HUES64 (cell line): ENCODE data around the gene CAMK2B.

ENCODE experiments used
- H3K27ac ChIP-seq: 2 replicates; pipeline ENCODE4 v1.7.0; 2013; ENCODE audit warnings: low read depth, low read length, inconsistent platforms
- H3K27me3 ChIP-seq: 2 replicates; pipeline ENCODE4 v1.6.1; 2013; ENCODE audit warnings: mild to moderate bottlenecking, low read length; ENCODE audit not compliant: insufficient read depth
- H3K36me3 ChIP-seq: 2 replicates; pipeline ENCODE4 v1.6.1; 2013; ENCODE audit warnings: mild to moderate bottlenecking, low read length; ENCODE audit not compliant: insufficient read depth
- H3K4me1 ChIP-seq: 2 replicates; pipeline ENCODE4 v1.6.1; 2013; ENCODE audit warnings: mild to moderate bottlenecking, low read length, moderate library complexity; ENCODE audit not compliant: insufficient read depth
- H3K4me3 ChIP-seq: 2 replicates; pipeline ENCODE4 v1.5.1; 2013; ENCODE audit warnings: mild to moderate bottlenecking, low read length, moderate library complexity
- H3K9ac ChIP-seq: 2 replicates; pipeline ENCODE4 v1.6.1; 2013; ENCODE audit warnings: mild to moderate bottlenecking, low read depth, low read length
- H3K9me3 ChIP-seq: 2 replicates; pipeline ENCODE4 v1.6.1; 2013; ENCODE audit warnings: low read depth, low read length; ENCODE audit not compliant: insufficient read depth
- WGBS: fragments of 150-250, 120-280 bp; methylation state at CpG from one replicate; pipeline ENCODE4 v1.1.7; 2013; ENCODE audit warnings: missing lambda C conversion rate; 5-methylcytosine and 5-hydroxymethylcytosine counted together

The CAMK2B gene

DNA sequence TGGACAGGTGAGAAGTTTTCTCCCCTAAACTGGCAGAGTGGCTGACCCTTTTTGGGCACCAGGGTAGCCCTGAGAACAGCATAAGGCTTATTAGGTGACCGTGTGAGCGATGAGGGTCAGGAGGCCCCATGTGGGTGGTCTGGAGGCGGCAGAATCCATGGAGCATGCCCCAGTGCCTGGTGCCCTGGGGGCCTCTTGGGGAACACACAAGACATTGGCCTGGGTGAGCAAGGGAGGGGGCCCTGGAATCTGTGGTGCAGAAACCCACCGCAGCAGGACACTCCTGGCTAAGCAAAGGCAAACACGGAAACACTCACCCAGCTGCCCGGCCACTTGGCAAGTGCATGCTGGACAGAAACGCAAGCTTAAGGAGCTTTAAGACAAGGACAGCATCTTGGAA is 95.1 kb downstream of the CAMK2B start:
- H3K27me3 ChIP-seq: no peaks in the 10 kb centered on the region
- 89% methylated on average over 7 of the region's 7 CpGs for WGBS

DNA sequence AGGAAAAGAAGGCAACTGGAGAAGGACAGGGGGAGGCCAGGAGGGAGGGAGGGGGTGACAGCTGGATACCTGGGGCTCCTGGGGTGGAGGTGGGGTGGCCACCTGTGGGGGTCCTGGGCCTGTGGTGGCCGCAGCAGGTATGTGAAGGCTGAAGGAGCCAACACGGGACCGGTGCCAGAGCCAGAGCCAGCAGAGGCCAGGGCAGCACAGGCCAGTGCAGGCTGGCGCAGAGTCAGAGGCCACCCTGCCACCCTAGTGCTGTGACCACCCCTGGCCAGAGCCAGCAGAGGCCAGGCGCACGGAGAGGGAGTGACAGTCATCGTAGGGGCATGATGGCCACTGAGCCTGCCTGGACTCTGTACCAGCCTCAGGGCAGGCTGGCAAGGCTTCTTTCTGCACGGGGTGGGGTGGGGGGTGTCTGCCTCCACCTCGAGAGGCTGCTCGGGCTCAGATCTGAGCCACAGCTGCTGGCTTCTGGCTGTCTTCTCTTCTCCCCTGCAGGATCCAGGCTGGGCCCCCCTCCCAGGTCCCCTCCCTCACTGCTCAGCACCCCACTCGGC is 95.8 kb downstream of the CAMK2B start:
- no peak overlapping the region for H3K9ac ChIP-seq

More for the DNA sequence above, 95.1 kb downstream of the CAMK2B start:
- Histone ChIP-seq H3K36me3 (no peaks in the 10 kb centered on the region), H3K4me3 (no peak overlapping the region), H3K9ac (no peak overlapping the region), H3K9me3 (no peaks in the 10 kb centered on the region), H3K27ac (no peak overlapping the region), H3K4me1 (no peaks in the 10 kb centered on the region)

DNA sequence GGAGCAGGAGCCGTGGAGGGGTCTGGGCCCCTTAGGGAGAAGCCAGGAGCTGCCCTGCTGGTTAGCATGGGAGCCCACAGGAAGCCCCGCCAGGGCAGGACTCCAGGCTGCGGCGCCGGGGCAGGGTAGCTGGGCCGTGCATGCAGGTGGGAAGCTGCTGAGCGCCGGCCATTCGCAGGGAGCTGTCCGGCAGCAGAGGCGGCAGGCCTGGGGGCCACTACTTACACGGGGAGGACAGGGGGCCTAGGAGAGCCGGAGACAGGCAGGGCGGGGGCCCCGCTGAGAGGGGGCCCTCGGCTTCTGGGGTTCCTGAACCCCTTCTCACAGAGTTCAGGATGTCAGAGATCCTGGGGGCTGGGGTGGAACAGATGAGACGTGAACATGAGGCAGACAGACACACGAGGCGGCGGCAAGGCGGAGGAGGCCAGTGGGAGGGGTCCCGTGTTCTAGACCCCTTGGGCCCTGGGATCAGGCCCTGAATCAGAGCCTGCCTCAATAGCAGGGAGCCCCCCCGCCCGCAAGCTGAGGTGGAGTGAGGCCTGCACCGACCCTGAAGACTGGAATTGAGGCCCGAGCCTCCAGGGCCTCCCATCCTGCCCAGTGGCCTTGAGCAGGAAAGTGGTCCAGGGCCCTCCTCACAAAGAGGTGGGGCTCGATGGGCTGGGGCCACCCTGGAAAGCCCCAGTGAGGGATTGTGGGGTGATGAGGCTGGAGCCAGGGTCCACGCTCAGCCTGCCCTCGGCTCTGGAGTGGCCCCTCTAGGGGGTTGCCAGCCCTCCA is 96.6 kb downstream of the CAMK2B start:
- Histone ChIP-seq H3K4me3 (no peak overlapping the region), H3K27me3 (no peaks in the 10 kb centered on the region), H3K27ac (no peak overlapping the region), H3K4me1 (no peaks in the 10 kb centered on the region), H3K36me3 (no peaks in the 10 kb centered on the region), H3K9me3 (no peaks in the 10 kb centered on the region), H3K9ac (no peak overlapping the region)
- WGBS: 90% methylated on average over 28 of the region's 29 CpGs

More for the DNA sequence above, 95.8 kb downstream of the CAMK2B start:
- Histone ChIP-seq H3K27me3 (no peaks in the 10 kb centered on the region), H3K4me3 (no peak overlapping the region), H3K36me3 (no peaks in the 10 kb centered on the region), H3K9me3 (no peaks in the 10 kb centered on the region), H3K4me1 (no peaks in the 10 kb centered on the region), H3K27ac (no peak overlapping the region)
- 89% methylated on average over 11 of the region's 11 CpGs for WGBS

DNA sequence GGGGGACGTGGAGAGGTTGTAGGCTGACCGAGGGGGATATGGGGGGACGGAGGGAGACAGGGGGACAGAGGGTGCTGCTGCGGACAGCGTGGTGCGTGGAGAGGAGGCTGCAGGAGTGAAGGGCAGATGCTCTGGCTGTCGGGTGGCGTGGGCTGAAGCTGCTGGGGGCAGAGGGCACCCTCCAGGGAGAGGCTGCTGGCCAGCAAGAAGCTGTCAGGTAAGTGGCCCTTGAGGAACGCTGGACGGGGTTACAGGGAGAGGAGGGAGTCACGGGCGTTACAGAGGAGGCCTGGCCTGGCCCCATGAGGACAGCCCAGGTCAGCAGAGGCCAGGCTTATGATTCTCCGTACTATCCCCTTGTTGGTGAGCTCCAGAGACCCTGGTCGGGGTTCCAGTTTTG is 97.5 kb downstream of the CAMK2B start:
- Histone ChIP-seq H3K4me1 (no peaks in the 10 kb centered on the region), H3K9me3 (no peaks in the 10 kb centered on the region), H3K27me3 (no peaks in the 10 kb centered on the region), H3K36me3 (no peaks in the 10 kb centered on the region), H3K4me3 (no peak overlapping the region), H3K27ac (no peak overlapping the region), H3K9ac (no peak overlapping the region)
- WGBS: 87% methylated on average over 14 of the region's 14 CpGs

DNA sequence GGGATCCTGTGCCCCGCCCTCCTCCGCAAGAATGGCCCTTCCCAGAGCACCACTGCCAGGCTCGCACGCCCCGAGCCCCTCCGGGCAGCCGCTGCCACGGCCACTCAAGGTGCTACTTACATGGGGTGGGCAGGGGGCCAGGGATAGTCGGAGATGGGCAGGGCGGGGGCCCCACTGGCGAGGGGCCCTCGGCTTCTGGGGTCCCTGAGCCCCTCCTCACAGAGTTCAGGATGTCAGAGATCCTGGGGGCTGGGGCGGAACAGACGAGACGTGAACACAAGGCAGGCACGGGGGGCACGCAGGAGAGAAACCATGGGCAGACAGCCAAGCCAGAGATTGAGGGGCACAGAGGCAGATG is 99.0 kb downstream of the CAMK2B start:
- Histone ChIP-seq H3K9me3 (no peaks in the 10 kb centered on the region), H3K9ac (no peak overlapping the region), H3K4me1 (no peaks in the 10 kb centered on the region), H3K36me3 (no peaks in the 10 kb centered on the region), H3K4me3 (no peak overlapping the region), H3K27me3 (no peaks in the 10 kb centered on the region), H3K27ac (no peak overlapping the region)
- WGBS: 94% methylated on average over 17 of the region's 17 CpGs

DNA sequence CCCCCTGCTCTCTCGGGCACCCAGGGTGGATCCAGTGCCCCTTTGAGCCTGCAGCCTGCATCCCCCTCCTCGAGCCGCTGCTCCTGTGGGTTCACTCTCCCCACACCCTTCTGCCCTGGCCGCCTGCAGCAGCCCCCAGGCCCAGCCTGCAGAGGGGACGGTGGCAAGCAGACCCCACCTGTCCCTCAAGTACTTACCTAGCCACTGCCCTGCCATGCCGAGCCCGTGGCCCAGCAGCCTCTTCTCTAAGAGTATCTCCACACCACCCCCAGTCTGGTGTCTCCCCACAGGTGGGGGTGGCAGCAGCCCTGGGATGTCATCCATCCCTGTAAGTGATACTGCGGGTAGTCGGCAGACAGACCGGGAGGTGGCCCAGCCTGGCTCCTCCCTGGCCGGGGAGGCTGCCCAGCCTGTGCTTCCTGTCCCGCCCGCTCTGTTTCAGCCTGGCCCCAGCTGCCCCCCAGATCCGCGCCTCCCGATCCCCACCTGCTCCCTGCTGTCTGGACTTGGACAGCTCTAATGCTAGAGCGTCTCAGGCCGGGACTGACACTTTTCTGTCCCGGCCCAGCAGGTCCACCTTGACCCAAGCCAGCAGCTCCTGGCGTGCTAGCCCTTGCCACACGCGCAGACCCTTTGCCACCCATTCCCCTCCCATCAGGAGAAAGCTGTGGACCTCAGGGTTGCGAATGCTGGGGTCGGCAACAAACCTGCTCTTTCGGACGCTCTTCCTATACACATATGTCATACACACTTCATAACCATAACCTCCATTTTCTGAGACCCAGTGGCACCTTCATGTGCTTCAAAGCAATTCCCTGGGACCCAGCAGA is 99.6 kb downstream of the CAMK2B start:
- Histone ChIP-seq H3K27me3 (no peaks in the 10 kb centered on the region), H3K4me1 (no peaks in the 10 kb centered on the region), H3K27ac (no peak overlapping the region), H3K36me3 (no peaks in the 10 kb centered on the region), H3K9me3 (no peaks in the 10 kb centered on the region), H3K4me3 (no peak overlapping the region), H3K9ac (no peak overlapping the region)
- 89% methylated on average over 26 of the region's 26 CpGs for WGBS

DNA sequence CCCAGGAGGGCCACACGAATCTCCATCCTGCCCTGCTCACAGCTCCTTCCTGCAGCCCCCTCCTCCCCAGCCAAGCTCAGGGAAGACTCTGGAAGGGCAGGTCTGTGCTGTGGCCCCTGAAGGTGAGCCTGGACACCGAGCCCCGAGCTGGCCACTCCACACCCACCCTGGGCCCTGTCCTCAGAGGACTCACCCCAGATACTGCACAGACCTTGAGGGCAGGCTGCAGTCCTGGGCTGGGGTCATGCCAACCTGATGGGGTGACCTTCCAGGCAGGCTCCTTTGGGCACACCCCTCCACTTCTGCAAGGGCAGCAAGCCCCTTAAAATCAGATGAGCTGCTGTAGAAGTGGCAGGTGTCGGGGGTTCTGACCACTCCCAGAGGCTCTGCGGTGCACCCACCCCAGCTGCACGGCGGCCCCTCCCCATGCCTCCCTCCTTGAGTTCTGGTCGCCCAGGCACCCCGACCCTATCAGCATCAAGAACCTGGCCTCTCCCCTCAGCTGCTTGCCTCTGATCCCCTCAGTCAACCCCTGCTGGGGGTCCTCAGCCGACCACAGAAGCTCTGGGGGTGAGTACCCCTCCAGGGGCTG is 100.3 kb downstream of the CAMK2B start:
- H3K4me3 ChIP-seq: no peak overlapping the region
- no peak overlapping the region for H3K27ac ChIP-seq
- H3K36me3 ChIP-seq: no peaks in the 10 kb centered on the region
- H3K27me3 ChIP-seq: no peaks in the 10 kb centered on the region
- H3K4me1 ChIP-seq: no peaks in the 10 kb centered on the region
- H3K9ac ChIP-seq: no peak overlapping the region
- no peaks in the 10 kb centered on the region for H3K9me3 ChIP-seq
- 85% methylated on average over 10 of the region's 10 CpGs for WGBS

DNA sequence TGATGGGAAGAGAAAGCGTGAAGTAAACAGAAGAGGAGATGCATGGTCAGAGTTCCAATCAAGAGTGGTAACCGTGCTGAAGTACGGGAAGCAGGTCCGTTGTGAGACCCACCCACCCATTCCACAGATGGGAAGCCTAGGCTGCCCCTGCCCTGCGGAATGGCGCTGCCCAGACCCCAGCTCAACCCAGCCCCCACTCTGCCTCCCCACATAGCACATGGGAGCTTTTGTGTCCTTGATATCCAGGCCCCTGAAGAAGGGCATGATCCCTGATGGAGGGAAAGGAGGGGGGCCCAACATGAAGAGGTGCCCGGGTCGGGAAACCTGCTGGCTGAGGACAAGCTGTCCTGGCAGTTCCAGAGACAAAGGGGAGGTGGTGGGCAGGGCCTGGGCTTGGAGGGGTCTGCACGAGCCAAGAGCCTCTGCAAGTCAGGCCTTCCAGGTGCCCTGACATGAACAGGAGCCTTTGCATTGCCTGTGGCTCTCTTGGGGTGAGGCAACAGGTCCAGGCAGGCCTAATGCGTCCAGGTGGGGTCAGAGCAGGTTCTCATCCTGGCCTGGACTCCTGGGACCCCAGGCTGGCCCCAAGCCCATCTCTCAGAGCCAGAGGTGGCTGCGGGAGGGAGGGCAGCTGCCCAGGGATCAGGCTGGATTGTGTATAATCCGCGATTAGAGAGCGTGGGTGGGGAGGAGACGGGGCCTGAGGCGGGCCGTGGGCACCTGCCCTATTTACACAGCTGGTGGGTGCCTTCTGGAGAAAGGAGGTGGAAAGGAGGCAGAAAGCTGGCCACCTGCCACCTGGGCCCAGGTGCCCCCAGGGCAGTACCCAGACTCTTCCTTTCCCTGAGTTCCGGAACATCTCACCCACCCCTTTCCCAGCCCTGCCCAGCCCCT is 101.1 kb downstream of the CAMK2B start:
- 77% methylated on average over 18 of the region's 18 CpGs for WGBS
- no peak overlapping the region for H3K4me3 ChIP-seq
- no peaks in the 10 kb centered on the region for H3K4me1 ChIP-seq
- no peaks in the 10 kb centered on the region for H3K36me3 ChIP-seq
- no peaks in the 10 kb centered on the region for H3K9me3 ChIP-seq
- H3K27me3 ChIP-seq: no peaks in the 10 kb centered on the region
- H3K9ac ChIP-seq: no peak overlapping the region
- no peak overlapping the region for H3K27ac ChIP-seq

DNA sequence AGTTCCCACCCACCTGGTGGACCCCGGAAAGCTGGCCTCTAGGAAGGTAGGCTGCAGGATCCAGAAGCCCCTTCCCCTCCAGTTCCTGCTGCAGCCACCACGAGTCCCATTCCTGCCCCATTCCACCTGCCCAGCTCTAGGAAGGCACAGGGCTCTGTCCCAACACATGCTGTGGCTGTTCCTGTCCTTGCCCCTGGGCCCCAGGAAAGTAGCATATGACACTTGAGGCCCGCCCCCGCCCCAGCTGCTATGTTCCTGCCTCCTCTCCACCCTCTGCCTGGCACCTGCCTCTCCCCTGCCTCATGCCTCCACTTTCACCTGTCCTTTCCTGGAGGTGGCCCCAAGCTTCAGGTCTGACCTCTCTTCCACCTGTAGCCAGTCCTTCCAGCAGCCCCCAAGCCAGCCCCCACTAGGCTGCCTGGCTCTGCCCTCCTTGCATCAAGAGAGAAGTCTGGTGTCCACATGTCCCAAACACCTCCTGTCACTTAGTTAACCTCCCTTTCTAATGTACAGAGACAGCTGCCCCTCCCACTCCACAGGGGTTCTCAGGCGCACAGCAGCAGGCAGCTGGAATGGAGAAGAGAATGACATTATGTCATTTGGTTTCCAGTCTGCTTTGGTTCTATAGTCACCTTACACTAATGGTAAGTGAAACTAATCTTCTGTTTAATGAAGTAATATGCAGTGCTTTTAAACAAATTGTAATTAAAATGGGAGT is 101.9 kb downstream of the CAMK2B start:
- Histone ChIP-seq H3K9me3 (no peaks in the 10 kb centered on the region), H3K36me3 (no peaks in the 10 kb centered on the region), H3K4me3 (no peak overlapping the region), H3K9ac (no peak overlapping the region), H3K27me3 (no peaks in the 10 kb centered on the region), H3K4me1 (0 out of 2 replicates have a peak, but pooled peaks cover 5% of the 10 kb centered on the region), H3K27ac (no peak overlapping the region)
- WGBS: 53% methylated on average over 5 of the region's 5 CpGs

DNA sequence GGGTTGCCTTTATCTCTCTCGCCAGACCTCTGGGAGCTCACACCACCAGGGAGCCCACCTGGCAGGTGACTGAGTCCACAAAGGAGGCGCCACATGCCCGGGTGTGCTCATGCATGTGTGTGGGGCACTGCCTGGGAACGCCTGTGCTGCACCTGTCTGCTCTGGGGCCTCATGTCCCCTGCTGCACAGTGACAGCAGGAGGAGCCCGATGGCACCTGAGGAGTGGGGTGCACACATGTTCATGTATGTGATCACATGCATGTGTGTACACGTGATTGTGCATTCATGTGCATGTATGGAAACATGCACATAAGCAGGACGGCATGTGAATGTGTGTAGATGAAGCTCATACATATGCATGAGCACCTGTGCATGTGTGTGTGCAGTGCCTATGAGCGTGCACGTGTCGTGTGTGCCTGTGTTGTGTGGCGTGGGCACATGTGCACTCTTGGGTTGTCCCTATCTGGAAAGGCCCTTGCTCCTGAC is 102.6 kb downstream of the CAMK2B start:
- WGBS: 93% methylated on average over 11 of the region's 11 CpGs

More for the DNA sequence above, 102.6 kb downstream of the CAMK2B start:
- H3K4me1 ChIP-seq: peaks cover 10% of the 10 kb centered on the region
- H3K27ac ChIP-seq: no peak overlapping the region
- H3K4me3 ChIP-seq: no peak overlapping the region
- no peak overlapping the region for H3K9ac ChIP-seq
- H3K36me3 ChIP-seq: no peaks in the 10 kb centered on the region
- H3K9me3 ChIP-seq: no peaks in the 10 kb centered on the region
- H3K27me3 ChIP-seq: no peaks in the 10 kb centered on the region
